GM19468 (cell line): ENCODE data around the gene ADGRD1.

Source experiments
- ATAC-seq: cut with Tn5 transposase; IDR thresholded peaks from one replicate; pipeline ENCODE4 v1.9.1; 2021; ENCODE audit warnings: mild to moderate bottlenecking, moderate library complexity, moderate number of reproducible peaks; ENCODE audit not compliant: unreplicated experiment; ENCODE audit errors: extremely low read depth

ADGRD1 gene

DNA sequence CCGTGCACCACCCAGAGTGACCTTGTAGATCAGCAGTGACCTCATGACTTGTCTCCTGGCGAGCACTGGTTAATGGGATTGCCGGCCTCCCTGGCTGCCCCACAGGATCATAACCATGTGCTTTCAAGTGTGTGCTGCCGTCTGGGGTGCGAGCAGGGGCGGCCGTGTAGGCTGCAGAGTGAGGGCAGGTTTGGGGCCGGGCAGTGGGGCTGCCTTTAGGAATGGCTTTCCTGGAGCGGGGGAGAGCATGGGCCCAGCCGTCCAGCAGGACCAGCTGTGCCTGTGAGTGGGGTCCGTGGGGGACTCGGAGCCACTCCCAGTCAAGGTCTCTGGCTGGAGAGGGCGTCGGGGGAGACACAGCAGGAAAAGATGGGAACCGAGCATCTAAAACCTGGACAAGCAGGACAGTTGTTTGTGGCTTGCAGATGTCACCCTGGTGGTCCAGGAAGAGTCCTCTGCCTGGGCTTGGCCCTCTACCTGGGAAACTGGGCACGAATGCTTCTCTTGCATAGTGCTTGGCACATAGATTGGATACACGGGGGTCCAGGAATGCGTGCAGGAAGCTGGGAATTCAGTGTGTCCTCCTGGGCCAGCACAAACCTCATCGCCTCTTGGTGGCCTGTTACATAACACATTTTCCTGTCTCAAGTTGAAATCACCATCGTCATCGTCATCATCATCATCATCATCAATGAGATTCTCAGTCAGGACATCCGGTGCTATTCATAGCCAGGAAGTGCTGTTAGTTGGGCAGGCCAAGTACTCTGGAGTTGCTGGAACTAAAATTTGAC, 96.0 kb downstream of the ADGRD1 start:
- ATAC-seq: no peak

DNA sequence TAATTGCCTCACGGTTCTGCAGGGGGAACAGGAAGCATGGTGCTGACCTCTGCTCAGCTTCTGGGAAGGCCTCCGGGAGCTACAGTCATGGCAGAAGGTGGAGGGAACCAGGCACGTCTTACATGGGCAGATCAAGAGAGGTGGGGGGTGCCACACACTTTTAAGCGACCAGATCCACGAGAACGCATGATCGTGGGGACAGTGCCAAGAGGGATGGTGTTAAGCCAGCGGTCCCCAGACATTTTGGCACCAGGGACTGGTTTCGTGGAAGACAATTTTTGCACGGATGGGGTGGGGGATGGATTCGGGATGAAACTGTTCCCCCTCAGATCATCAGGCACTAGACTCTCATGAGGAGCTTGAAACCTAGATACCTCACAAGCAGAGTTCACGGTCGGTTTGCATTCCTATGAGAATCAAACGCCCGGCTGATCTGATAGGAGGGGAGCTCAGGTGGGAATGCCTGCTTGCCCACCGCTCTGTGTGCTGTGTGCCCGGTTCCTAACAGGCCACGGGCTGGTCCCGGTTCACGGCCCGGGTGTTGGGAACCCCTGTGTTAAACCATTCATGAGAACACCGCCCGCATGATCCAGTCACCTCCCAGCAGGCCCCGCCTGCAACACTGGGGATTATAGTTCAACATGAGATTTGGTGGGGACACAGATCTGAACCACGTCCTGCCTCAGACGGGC, 96.9 kb downstream of the ADGRD1 start:
- ATAC-seq: no peak

DNA sequence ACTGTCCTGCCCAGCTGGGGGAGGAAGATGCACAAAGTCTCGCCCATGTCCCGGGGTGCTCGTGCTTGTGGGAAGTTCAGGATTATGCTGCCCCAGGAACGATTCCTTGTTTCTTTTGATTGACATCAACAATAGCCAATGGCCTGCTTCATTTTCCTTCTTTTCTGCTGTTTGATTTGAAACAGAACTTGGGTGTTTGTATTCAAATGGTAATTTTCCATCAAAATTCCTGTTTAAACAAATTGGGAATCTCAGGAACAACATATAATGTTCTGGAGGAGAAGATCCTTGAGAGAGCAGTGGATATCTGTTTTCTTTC, 97.4 kb downstream of the ADGRD1 start:
- no peak for ATAC-seq

DNA sequence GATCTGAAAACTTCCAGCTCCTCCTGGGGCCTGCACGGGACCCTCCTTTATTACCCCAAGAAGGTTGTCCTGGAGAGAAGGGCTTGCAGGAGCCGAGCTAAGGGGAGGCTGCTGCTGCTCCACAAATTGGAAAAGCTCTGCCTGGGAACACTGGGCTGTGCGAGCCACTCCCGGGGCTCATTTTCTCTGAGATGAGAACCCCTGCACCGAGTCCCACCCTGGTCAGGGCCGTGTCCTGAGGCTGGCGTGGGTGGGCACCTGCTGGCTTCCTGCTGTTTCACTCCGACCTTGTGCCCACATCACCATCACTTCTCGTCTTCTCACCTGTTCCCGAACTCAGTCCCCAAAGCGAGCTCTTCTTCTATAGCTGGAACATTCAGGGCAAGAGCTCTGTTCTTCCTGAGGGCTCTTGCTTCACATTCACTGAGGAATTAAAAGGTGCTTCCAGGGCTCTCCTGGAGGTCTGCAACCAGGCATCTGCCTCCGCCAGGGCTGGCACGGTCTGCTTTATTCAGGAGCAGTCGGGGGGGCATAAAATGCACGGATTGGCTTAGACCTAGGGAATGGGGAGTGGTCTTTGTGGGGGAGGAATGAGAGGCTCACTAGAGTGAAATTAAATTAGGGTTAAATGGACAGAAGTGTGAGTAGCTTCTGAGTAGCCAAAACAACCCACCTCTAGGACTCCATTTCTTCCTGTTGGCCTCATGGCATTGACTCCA, 98.5 kb downstream of the ADGRD1 start:
- ATAC-seq: no peak

DNA sequence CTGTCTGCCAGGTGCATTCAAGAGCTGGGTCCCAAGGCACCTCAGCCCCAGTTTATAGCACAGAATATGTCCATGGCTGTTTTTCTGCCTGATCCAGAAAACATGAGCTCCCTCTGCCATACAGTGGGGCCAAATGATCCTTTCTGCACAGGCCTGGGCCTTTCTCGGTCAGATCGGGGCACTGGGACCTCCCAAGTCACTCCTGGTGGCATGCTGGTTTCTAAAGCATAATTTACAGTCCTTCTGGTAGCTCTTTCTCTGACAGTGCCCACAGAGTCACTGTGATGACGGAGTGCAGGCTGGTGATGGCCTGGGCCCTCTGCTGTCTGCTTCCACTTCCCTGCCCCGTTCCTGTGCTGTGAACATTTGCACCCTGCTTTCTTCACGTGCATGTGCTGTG, 99.2 kb downstream of the ADGRD1 start:
- no peak for ATAC-seq

DNA sequence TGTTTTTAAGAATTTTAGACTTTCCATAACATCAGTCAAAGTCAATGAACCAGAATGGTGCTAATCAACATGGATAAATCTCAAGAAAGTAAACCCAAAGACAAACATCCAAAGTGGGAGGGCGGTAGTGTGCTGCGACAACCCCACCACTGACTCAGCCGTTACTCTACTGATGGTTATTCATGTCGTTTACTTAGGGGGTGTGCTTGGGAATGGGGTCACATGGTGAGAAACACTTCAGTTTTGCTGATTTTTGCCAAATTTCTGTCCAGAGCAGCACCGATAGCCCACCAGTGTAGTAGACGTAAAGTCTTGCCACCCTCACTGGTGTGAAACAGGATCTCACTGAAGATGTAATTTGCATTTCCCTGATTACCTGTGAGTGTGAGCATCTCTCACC, 99.9 kb downstream of the ADGRD1 start:
- no peak for ATAC-seq

DNA sequence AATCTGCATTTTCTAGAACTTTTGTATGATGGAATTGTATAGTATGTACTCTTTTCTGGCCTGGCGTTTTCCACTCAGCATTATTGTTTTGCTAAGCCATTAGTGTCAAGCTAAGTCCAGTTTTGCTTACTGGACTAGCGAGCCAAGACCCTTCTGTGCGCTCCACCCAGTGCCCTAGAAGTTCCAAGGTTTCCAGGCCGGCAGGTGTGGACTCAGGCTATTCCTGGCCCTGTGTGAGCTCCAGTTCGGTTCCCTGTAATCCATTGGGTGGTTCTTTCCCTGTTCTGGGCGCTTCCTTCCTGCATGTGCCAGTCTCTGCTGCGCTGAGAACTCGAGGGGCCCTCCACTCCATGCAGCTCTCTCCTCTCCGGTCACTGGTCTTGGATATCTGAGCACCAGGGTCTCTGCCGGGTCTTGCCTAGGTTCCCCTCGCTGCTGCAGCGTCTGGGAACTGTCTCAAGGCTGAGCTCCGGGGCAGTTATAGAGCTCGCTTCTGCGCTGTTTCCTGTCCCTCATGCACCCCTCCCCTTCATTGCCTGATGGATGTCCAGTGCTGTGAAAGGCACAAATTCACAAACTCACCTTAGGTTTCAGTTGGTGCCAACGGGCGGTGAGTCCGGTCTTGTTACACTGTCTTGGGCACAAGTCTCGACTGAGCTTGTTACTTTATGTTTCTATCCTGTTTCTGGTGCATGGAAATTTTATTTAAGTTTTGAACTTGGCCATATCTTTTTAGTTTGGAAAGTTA, 100.8 kb downstream of the ADGRD1 start:
- no peak for ATAC-seq

DNA sequence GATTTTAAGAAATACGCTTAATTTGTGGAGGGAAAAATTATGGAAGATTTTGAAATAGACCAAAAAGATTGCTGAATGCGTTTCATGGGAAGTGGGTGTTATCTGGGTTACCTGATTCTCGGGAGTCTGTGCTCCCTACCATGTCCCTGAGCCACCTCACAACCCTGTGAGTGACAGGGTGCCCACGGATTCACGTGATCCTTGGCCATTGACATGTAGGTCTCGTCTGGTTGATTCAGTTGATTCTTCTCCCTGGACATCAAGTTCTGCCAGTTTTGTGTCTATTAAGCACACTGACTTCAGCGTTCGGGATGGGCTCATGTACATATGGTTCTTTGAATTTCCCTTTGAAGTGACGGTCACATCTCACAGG, 101.4 kb downstream of the ADGRD1 start:
- no peak for ATAC-seq

DNA sequence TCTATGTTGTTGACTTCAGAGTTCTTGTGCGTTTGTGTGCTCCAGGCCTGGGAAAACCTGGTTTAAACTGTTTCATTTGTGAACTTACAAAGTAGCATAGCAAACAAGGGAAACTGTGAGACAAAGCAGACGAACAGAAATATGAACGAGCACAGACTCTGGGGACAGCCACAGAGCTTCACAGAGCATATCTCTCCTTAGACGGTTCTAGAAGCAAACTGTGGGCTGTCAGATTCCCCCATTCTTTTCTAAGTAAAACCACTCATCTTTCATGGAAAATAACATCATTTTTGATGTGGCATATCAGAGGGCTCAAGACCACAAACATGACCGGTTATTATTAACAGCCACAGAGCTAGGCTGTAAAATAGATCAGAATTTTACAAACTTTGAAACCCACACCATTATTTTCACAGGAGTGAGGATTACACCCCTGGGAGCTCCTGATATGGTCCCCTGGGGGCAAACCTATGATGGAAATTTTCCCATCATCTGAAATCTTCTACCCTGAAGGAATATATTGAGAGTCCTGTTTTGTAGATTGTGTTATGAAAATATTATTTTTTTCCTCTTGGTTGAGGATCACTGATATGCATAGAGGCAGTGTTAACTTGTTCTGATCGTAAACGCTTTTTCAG, 102.0 kb downstream of the ADGRD1 start:
- no peak for ATAC-seq

DNA sequence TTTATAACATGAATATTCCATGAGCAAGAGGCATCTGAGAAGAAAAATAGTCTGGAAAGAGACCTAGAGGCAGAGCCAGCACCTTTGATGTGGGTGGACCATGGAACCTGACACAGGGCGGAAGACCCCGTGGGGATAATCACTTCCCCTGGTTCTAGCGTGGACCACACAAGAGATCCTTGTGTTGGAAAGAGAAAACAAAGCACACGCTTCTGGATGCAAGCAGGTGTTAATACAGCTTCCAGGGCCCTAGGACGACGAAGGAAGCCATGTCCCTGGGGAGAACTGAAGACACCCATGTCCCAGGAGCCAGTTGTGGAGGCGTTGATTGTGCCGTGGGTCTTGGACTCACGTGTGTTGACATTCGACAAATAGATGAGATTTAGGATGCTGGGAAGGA, 102.9 kb downstream of the ADGRD1 start:
- ATAC-seq: no peak

DNA sequence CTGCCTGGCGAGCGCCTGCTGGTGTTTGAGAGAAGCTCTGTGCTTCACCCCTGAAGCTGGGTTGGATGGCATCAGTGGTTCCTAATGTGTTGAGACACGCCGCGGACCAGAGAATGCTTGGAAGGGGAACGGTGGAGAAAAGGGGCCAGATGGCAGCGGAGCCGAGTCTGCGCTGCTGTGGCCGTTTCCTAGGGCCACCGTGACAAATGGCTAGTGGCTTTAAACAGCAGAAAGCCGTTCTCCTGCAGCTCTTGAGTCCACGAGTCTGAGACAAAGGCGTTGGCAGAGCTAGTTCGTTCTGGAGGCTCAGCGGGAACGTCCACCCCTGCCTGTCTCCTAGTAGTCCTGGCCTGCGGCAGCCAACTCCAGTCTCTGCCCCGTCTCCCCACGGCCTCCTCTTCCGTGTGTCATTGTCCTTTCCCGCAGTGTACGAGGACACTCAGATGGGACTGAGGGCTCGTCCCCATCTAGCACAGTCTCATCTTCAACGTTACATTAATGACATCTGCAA, 103.6 kb downstream of the ADGRD1 start:
- ATAC-seq: no peak

DNA sequence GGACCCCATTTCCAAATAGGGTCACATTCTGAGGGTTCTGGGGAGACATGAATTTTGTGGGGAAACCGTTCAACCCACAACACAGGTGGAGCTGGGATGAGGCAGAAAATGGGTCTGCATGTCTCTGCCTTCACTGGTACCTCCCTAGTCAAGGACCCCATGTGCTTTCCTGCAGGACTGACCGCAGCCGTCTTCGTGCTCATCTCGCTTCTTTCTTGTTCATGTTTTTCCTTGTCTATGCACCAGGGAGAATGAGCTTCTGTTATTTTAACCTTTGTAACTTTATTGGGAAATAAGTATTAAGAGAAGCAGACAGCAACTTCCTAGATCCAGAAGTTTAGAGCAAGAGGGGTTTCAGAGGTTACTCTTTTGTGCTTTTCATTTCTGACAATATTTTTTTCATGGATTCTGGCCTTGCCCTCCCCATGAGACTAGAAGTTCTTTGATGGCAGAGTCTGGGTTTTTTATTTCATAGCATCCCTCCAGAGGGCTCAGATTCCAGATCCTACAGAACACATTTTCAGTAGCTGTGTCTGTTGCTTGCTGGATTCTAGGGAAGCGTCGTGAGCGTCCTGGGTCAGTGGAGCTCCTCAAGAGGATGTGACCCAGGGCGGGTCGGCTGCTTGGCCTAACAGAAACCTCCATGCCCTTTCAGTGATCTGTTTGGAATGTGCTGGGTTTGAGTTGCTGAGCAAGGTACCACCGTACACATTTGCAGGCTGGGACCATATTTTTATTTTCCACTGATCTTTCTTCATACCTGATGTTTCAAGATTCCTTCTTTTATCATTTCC, 104.2 kb downstream of the ADGRD1 start:
- ATAC-seq: no peak

DNA sequence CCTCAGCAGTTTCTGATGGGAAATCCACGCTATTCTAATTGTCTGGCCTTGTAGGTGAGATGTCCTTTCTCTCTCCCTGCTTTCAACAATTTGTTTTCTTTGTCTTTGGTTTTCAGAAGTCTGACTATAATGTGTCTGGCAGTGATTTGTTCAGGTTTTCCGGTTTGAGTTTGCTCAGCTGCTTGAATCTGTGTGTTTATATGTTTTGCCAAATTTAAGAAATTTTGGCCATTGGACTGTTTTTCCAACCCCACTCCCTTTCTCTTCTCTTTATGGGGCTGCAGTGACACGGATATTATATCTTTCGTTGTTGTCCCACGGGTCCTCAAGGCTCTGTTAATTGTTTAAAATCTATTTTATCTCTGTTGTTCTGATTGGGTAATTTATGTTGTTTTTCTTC, 105.0 kb downstream of the ADGRD1 start:
- no peak for ATAC-seq

DNA sequence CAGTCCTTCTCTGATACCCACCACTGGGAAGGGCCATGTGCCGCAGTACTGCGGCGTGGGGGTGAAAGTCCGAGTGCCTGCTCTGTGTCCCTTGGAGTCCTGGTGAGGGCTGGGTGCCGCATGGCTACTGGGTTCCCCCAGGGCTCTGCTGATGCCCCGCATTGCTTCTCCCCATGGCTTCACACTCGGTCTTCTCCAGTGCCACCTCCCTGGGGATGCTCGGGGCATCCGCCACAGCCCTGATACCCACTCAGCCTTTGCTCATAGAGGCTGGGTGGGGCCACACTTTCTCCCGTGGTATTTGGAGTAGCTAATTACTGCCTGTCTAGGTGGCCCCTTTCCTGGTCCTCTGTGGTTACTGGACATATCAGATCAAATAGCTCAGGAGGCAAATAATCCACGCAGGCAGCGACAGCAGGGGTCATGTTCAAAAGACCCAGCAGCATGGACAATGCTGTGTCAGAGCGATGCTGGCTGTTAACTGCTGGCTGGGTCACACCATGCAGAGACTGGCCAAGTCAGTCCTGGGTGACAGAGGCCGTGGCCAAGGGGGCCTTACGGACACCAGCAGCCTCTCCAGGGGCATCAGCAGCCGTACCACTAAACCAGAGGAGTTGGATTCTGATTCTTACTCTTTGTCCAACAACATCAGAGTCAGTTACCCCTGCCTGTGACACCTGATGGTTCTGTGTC, 106.5 kb downstream of the ADGRD1 start:
- no peak for ATAC-seq

DNA sequence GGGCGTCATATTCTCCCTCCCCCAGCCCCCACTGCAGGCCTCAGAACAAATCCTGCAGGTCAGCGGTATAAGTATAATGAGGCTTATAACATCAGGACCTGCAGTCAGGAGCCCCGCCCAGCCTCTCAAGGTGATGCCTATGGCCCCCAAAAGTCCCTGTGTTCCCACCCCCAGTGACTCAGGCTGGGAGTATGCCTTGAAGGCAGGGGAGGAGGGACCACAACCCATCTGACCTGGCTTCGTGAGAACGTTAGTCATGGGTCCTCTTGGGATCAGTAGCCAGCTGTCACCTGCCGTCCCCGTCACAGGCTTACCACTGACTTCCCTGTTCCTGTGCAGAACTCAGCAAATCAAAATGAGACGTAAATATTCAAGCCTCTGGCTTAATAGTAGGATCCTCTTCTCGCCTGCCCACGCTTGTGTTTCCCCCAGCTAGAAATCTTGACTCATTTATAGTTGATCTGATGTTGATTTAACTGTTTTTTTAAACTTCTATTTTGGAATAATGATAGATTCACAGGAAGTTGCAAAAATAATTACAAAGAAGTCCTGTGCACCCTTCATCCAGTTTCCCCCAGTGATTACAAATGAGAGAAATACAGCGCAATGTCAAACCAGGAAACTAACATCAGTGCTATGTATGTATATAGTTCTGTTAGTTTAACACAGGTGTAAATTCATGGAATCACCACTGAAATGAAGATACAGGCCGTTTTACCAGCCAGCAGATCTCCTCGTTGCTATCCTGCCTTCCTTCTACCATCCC, 107.5 kb downstream of the ADGRD1 start:
- ATAC-seq: no peak

DNA sequence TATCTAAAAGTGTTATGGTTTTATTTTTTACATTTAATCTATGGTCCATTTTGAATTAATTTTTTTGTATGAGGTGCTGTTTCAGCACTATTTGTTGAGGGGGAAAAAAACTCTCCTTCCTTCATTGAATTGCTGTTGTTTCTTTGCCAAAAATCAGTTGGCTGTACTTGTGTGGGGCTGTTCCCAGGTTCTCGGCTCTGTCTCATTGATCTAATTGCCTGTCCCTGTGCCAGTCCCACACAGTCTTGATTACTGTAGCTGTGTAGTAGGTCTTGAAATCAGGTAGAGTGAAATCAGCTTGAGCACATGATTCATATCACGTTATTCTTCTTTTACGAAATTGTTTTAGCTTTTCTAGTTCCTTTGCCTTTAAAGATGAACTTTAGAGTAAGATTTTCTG, 109.7 kb downstream of the ADGRD1 start:
- no peak for ATAC-seq

DNA sequence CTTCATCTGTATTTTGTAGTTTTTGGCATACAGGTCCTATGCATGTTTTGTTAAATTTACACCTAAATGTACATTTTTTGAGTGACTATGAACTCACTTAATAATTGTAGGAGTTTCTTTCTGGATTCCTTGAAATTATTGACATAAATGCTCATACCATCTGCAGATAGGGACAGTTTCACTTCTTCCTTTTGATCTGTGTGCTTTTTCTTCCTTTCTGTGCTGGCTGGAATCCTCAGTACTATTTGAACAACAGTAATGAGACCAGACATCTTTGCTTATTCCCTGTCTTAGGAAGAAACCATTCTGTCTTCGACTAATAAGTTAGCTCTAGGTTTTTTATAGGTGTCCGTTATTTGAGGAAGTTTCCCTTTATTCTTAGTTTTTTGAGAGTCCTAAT, 110.3 kb downstream of the ADGRD1 start:
- no peak for ATAC-seq

DNA sequence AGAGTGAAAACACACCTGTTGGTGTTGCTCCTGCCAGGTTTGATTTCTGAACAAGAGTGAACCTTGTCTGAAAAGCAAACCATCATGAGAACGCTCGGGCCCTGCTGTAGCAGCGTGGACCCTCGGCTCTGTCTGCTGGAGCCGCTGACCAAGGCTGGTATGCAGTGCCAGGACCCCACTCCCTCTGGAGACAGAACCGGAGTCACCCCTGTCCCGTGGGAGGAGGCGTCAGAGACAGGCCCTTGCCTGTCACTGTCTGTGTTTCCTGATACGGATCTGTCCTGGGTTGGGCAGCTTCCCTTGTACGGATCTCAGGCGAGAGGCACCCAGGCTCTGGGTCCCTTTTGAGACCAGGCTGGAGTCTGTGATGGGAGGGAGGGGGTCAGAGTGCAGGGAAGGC, 111.6 kb downstream of the ADGRD1 start:
- no peak for ATAC-seq
